ENCODE results near the gene PLA2G4E. TPM values are rescaled to one million over a fixed set of nuclear protein-coding genes. Genes with fewer than 3 reads are reported as not detected.

The PLA2G4E gene
- total and polyA plus RNA-seq, 9 donors: 0.02 to 0.11 TPM; not detected in 7

GRCh38 chr15:41944313-41944940 is 76.4 kb downstream of the PLA2G4E start:
- H3K36me3 ChIP-seq: no peaks in the 10 kb centered on the region
- H3K4me3 ChIP-seq: no peak overlapping the region
- TF ChIP-seq, protein P1, sequence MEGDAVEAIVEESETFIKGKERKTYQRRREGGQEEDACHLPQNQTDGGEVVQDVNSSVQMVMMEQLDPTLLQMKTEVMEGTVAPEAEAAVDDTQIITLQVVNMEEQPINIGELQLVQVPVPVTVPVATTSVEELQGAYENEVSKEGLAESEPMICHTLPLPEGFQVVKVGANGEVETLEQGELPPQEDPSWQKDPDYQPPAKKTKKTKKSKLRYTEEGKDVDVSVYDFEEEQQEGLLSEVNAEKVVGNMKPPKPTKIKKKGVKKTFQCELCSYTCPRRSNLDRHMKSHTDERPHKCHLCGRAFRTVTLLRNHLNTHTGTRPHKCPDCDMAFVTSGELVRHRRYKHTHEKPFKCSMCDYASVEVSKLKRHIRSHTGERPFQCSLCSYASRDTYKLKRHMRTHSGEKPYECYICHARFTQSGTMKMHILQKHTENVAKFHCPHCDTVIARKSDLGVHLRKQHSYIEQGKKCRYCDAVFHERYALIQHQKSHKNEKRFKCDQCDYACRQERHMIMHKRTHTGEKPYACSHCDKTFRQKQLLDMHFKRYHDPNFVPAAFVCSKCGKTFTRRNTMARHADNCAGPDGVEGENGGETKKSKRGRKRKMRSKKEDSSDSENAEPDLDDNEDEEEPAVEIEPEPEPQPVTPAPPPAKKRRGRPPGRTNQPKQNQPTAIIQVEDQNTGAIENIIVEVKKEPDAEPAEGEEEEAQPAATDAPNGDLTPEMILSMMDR (IDR thresholded peaks at IDR 0.05): no peak
- TF ChIP-seq POLR2A (IDR thresholded peaks at IDR 0.05) (no peak), EP300 (IDR thresholded peaks at IDR 0.05) (no peak)
- 13 to 20% (median 14%) methylated on average over 8 of the region's 8 CpGs for WGBS, 3 donors
- H3K27ac ChIP-seq: no peak overlapping the region
- H3K4me1 ChIP-seq (ENCODE audit: insufficient read depth): peaks cover 9% of the 10 kb centered on the region
- DNase-seq: peak; percentile 59 to 74 (median 64)
- no peaks in the 10 kb centered on the region for H3K9me3 ChIP-seq
- H3K27me3 ChIP-seq: no peaks in the 10 kb centered on the region
- intact Hi-C loops (cut with DNase I): no loop called here

GRCh38 chr15:41943543-41944312 is 77.1 kb downstream of the PLA2G4E start:
- Histone ChIP-seq H3K9me3 (no peaks in the 10 kb centered on the region), H3K36me3 (no peaks in the 10 kb centered on the region), H3K27ac (no peak overlapping the region), H3K4me3 (no peak overlapping the region), H3K4me1 (ENCODE audit: insufficient read depth) (peaks cover 8% of the 10 kb centered on the region), H3K27me3 (no peaks in the 10 kb centered on the region)
- no peak for DNase-seq
- TF ChIP-seq POLR2A (IDR thresholded peaks at IDR 0.05) (no peak), EP300 (IDR thresholded peaks at IDR 0.05) (no peak)
- TF ChIP-seq, protein P1 (IDR thresholded peaks at IDR 0.05): no peak
- intact Hi-C loops (cut with DNase I): no loop called here
- WGBS, 3 donors: 80 to 85% (median 84%) methylated on average over 6 of the region's 6 CpGs

- Histone ChIP-seq H3K4me3 (no peak overlapping the region), H3K9me3 (no peaks in the 10 kb centered on the region), H3K27me3 (no peaks in the 10 kb centered on the region), H3K27ac (no peak overlapping the region), H3K36me3 (no peaks in the 10 kb centered on the region), H3K4me1 (ENCODE audit: insufficient read depth) (peaks cover 7% of the 10 kb centered on the region)
- DNase-seq: no peak
- TF ChIP-seq POLR2A (IDR thresholded peaks at IDR 0.05): no peak
- no peak for TF ChIP-seq EP300 (IDR thresholded peaks at IDR 0.05)
- TF ChIP-seq, protein P1 (IDR thresholded peaks at IDR 0.05): no peak
- 80 to 95% (median 80%) methylated on average over 7 of the region's 7 CpGs for WGBS, 3 donors
- intact Hi-C loops (cut with DNase I): no loop called here
These were observed 78.0 kb downstream of the PLA2G4E start for GRCh38 chr15:41942886-41943285.

- no peak for DNase-seq
- WGBS, 3 donors: 88 to 92% (median 92%) methylated on average over 22 of the region's 22 CpGs
- H3K27ac ChIP-seq: no peak overlapping the region
- H3K27me3 ChIP-seq: no peaks in the 10 kb centered on the region
- no peaks in the 10 kb centered on the region for H3K36me3 ChIP-seq
- no peaks in the 10 kb centered on the region for H3K9me3 ChIP-seq
- no peak overlapping the region for H3K4me3 ChIP-seq
- TF ChIP-seq EP300 (IDR thresholded peaks at IDR 0.05): no peak
- TF ChIP-seq, protein P1 (IDR thresholded peaks at IDR 0.05): no peak
- TF ChIP-seq POLR2A (IDR thresholded peaks at IDR 0.05): no peak
- peaks cover 5% of the 10 kb centered on the region for H3K4me1 ChIP-seq (ENCODE audit: insufficient read depth)
- intact Hi-C loops (cut with DNase I): no loop called here
These were observed 79.0 kb downstream of the PLA2G4E start for GRCh38 chr15:41941644-41942415.
